HEK293 (cell line): Measurements from ENCODE around the gene ARMH3.

Experiments
- CTCF ChIP-seq: fragments of 450-650 bp; formaldehyde crosslinking; IDR thresholded peaks from 2 replicates; pipeline ENCODE4 v1.5.1; 2016; ENCODE audit warnings: missing biosample characterization, missing genetic modification characterization
- OSR2 ChIP-seq: fragments of 450-650 bp; formaldehyde crosslinking; IDR thresholded peaks from 2 replicates; pipeline ENCODE4 v1.5.1; 2016; ENCODE audit warnings: missing biosample characterization, missing genetic modification characterization
- ZNF114 ChIP-seq: fragments of 450-650 bp; formaldehyde crosslinking; IDR thresholded peaks from 2 replicates; pipeline ENCODE4 v1.5.0; 2017; ENCODE audit warnings: missing biosample characterization, missing genetic modification characterization
- ZNF133 ChIP-seq: fragments of 450-650 bp; formaldehyde crosslinking; IDR thresholded peaks from 2 replicates; pipeline ENCODE4 v1.5.1; 2016; ENCODE audit warnings: missing biosample characterization, missing genetic modification characterization
- ZNF335 ChIP-seq: fragments of 450-650 bp; formaldehyde crosslinking; conservative IDR thresholded peaks from 2 replicates; pipeline ENCODE4 v1.5.1; 2016; ENCODE audit warnings: missing biosample characterization, missing genetic modification characterization

DNA sequence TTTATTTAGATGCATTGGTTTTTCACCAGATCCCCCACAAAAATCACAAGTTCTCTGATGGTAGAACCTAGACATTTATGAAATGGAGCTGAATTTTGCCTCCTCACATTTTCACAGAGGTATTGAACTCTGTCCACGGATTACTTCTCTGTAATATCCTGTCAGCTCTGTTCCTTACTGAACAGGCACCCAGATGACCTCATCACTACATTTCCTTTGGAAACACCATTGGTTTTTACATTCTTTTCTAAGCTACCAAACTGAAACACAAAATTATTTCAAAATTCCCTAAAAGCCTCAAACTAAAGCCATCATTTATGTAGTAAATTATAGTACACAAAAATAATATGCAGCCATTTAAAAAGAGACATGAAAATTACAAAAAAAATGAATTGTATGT is 114.1 kb downstream of the ARMH3 start:
- TF ChIP-seq CTCF (no peak), ZNF114 (tag by site-specific recombination) (no peak), ZNF335 (tag by site-specific recombination) (no peak), ZNF133 (tag by site-specific recombination) (no peak), OSR2 (tag by site-specific recombination) (no peak)
